Astrocyte (in vitro differentiated cells and primary cell): ENCODE results near the gene DNAJC18. TPM values are rescaled to one million over a fixed set of nuclear protein-coding genes. Genes with fewer than 3 reads are reported as not detected.

ENCODE experiments used
- DNase-seq: peaks from one replicate; pipeline ENCODE4 v3.0.0-alpha.2; 2010; ENCODE audit warnings: low read depth
- FAIRE-seq: peaks from 2 replicates; lab custom pipeline; 2011; peaks lifted over from hg19 to GRCh38; lab: Jason Lieb, UNC
- H2AFZ ChIP-seq: 2 replicates; pipeline ENCODE4 v1.6.0; 2012; ENCODE audit warnings: low read depth, low read length, inconsistent platforms
- H3K27ac ChIP-seq: 2 replicates; pipeline ENCODE4 v1.5.1; 2011; ENCODE audit warnings: low read depth, low read length, inconsistent platforms
- H3K27me3 ChIP-seq: 2 replicates; pipeline ENCODE4 v1.6.0; 2011; ENCODE audit warnings: low read length, inconsistent platforms; ENCODE audit not compliant: insufficient read depth
- H3K36me3 ChIP-seq: 2 replicates; pipeline ENCODE4 v1.5.1; 2011; ENCODE audit warnings: low read length, inconsistent platforms; ENCODE audit not compliant: insufficient read depth
- H3K4me1 ChIP-seq: 2 replicates; pipeline ENCODE4 v1.5.1; 2011; ENCODE audit warnings: low read length, inconsistent platforms; ENCODE audit not compliant: insufficient read depth
- H3K4me2 ChIP-seq: 2 replicates; pipeline ENCODE4 v1.6.0; 2012; ENCODE audit warnings: low read length, inconsistent platforms
- H3K4me3 ChIP-seq: 2 replicates; pipeline ENCODE4 v1.5.1; 2011; ENCODE audit warnings: low read depth, mild to moderate bottlenecking, low read length, inconsistent platforms; ENCODE audit not compliant: insufficient read depth
- H3K79me2 ChIP-seq: 2 replicates; pipeline ENCODE4 v1.6.0; 2012; ENCODE audit warnings: mild to moderate bottlenecking, low read length, inconsistent platforms; ENCODE audit not compliant: insufficient read depth
- H3K9ac ChIP-seq: 2 replicates; pipeline ENCODE4 v1.6.0; 2012; ENCODE audit warnings: mild to moderate bottlenecking, low read length, inconsistent platforms
- H3K9me3 ChIP-seq: 2 replicates; pipeline ENCODE4 v1.5.1; 2012; ENCODE audit warnings: low read depth, mild to moderate bottlenecking, low read length, inconsistent platforms; ENCODE audit not compliant: insufficient read depth
- H4K20me1 ChIP-seq: 2 replicates; pipeline ENCODE4 v1.6.0; 2012; ENCODE audit warnings: low read length, inconsistent platforms; ENCODE audit not compliant: insufficient read depth
- H3K27ac Mint-ChIP-seq: one replicate; pipeline ENCODE4 v1.8.0; 2021; ENCODE audit warnings: mild to moderate bottlenecking, mixed read lengths; ENCODE audit not compliant: unreplicated experiment
- H3K27me3 Mint-ChIP-seq: one replicate; pipeline ENCODE4 v1.8.0; 2021; ENCODE audit warnings: low read depth, mixed read lengths; ENCODE audit not compliant: unreplicated experiment
- H3K36me3 Mint-ChIP-seq: one replicate; pipeline ENCODE4 v1.8.0; 2021; ENCODE audit warnings: low read depth, mixed read lengths; ENCODE audit not compliant: unreplicated experiment
- H3K4me1 Mint-ChIP-seq: one replicate; pipeline ENCODE4 v1.8.0; 2021; ENCODE audit warnings: low read depth, mixed read lengths; ENCODE audit not compliant: unreplicated experiment
- H3K4me3 Mint-ChIP-seq: one replicate; pipeline ENCODE4 v1.8.0; 2021; ENCODE audit warnings: mild to moderate bottlenecking, moderate library complexity, mixed read lengths; ENCODE audit not compliant: unreplicated experiment
- H3K9me3 Mint-ChIP-seq: one replicate; pipeline ENCODE4 v1.8.0; 2021; ENCODE audit warnings: mild to moderate bottlenecking, mixed read lengths; ENCODE audit not compliant: unreplicated experiment
- CTCF ChIP-seq: IDR thresholded peaks from 2 replicates; pipeline ENCODE4 v1.5.1; 2011; ENCODE audit warnings: low read depth, mild to moderate bottlenecking, inconsistent platforms, low read length, moderate library complexity; ENCODE audit not compliant: insufficient read depth
- EZH2 ChIP-seq: IDR thresholded peaks from 2 replicates; pipeline ENCODE4 v1.6.1; 2012; ENCODE audit warnings: mild to moderate bottlenecking, low read length, inconsistent platforms; ENCODE audit not compliant: insufficient read depth
- total RNA-seq: library from RNA; stranded (reverse); gene quantifications from 2 replicates; pipeline ENCODE4 v1.2.1, GENCODE V29; 2021

Gene DNAJC18
- total RNA-seq, 1 donor from 2014 or later = 18.8 TPM

GRCh38 chr5:139399501-139400121 is 39.7 kb downstream of the DNAJC18 start:
- H3K36me3 Mint-ChIP-seq = peaks cover 9% of the 10 kb centered on the region
- H3K9me3 Mint-ChIP-seq = no peaks in the 10 kb centered on the region
- no peak overlapping the region for H3K4me3 Mint-ChIP-seq
- Histone ChIP-seq H3K27me3 (peaks cover under 1% of the 10 kb centered on the region), H3K4me1 (peaks cover 12% of the 10 kb centered on the region), H3K79me2 (no peaks in the 10 kb centered on the region), H3K9ac (no peak overlapping the region), H3K36me3 (no peaks in the 10 kb centered on the region), H3K4me3 (no peak overlapping the region), H3K27ac (no peak overlapping the region), H2AFZ (no peak overlapping the region), H3K9me3 (no peaks in the 10 kb centered on the region), H4K20me1 (peaks cover 3% of the 10 kb centered on the region), H3K4me2 (no peak overlapping the region)
- FAIRE-seq = no peak
- peaks cover 6% of the 10 kb centered on the region for H3K27me3 Mint-ChIP-seq
- TF ChIP-seq CTCF = no peak
- TF ChIP-seq EZH2 = no peak
- no peak for DNase-seq
- H3K27ac Mint-ChIP-seq = no peak overlapping the region
- H3K4me1 Mint-ChIP-seq = peaks cover 4% of the 10 kb centered on the region

GRCh38 chr5:139397921-139398320 is 41.4 kb downstream of the DNAJC18 start:
- Histone ChIP-seq H3K9ac (no peak overlapping the region), H3K4me2 (no peak overlapping the region), H3K4me3 (no peak overlapping the region), H3K27me3 (peaks cover 17% of the 10 kb centered on the region), H2AFZ (no peak overlapping the region), H3K27ac (no peak overlapping the region), H3K79me2 (no peaks in the 10 kb centered on the region), H4K20me1 (peaks cover 3% of the 10 kb centered on the region), H3K4me1 (peaks cover 10% of the 10 kb centered on the region), H3K36me3 (no peaks in the 10 kb centered on the region), H3K9me3 (no peaks in the 10 kb centered on the region)
- Mint-ChIP-seq H3K4me3 (no peak overlapping the region), H3K4me1 (peaks cover 1% of the 10 kb centered on the region), H3K36me3 (peaks cover 9% of the 10 kb centered on the region), H3K27me3 (peaks cover 15% of the 10 kb centered on the region), H3K9me3 (no peaks in the 10 kb centered on the region), H3K27ac (no peak overlapping the region)
- FAIRE-seq = no peak
- no peak for TF ChIP-seq CTCF
- TF ChIP-seq EZH2 = no peak
- no peak for DNase-seq

- no peak for DNase-seq
- peaks cover 1% of the 10 kb centered on the region for H3K4me1 Mint-ChIP-seq
Measured at GRCh38 chr5:139396691-139397090, 42.6 kb downstream of the DNAJC18 start.

More at GRCh38 chr5:139396691-139397090, 42.6 kb downstream of the DNAJC18 start:
- Histone ChIP-seq H3K27me3 (peaks cover 18% of the 10 kb centered on the region), H3K4me2 (no peak overlapping the region), H3K4me3 (no peak overlapping the region), H4K20me1 (peaks cover 3% of the 10 kb centered on the region), H3K27ac (no peak overlapping the region), H3K4me1 (peaks cover 10% of the 10 kb centered on the region), H3K9me3 (no peaks in the 10 kb centered on the region), H2AFZ (no peak overlapping the region), H3K79me2 (no peaks in the 10 kb centered on the region), H3K36me3 (no peaks in the 10 kb centered on the region), H3K9ac (no peak overlapping the region)
- no peak for TF ChIP-seq CTCF
- no peak for TF ChIP-seq EZH2
- Mint-ChIP-seq H3K4me3 (no peak overlapping the region), H3K9me3 (no peaks in the 10 kb centered on the region), H3K36me3 (peaks cover 9% of the 10 kb centered on the region), H3K27me3 (peaks cover 19% of the 10 kb centered on the region), H3K27ac (no peak overlapping the region)
- no peak for FAIRE-seq
